MM.1S (cell line): ENCODE measurements around the gene SULT1C4.

ENCODE experiments used
- DNase-seq: peaks from one replicate; pipeline ENCODE4 v3.0.0-alpha.2; 2015
- H2AFZ ChIP-seq: fragments of 300-600 bp; sonication (generic); 2 replicates; pipeline ENCODE4 v1.6.0; 2016; ENCODE audit warnings: antibody characterized with exemption, low read length
- H3F3A ChIP-seq: fragments of 300-600 bp; sonication (generic); 2 replicates; pipeline ENCODE4 v1.6.1; 2016; ENCODE audit warnings: mild to moderate bottlenecking, antibody characterized with exemption, low read length, moderate library complexity, mixed read lengths; ENCODE audit not compliant: insufficient read depth
- H3K27ac ChIP-seq: fragments of 300-600 bp; sonication (generic); 2 replicates; pipeline ENCODE4 v1.5.1; 2016; ENCODE audit warnings: mild to moderate bottlenecking, low read length
- H3K27me3 ChIP-seq: fragments of 300-600 bp; sonication (generic); replicated peaks from 2 replicates; pipeline ENCODE4 v1.6.0; 2016; ENCODE audit warnings: low read length; ENCODE audit not compliant: insufficient read depth
- H3K36me3 ChIP-seq: fragments of 300-600 bp; sonication (generic); replicated peaks from 2 replicates; pipeline ENCODE4 v1.6.1; 2016; ENCODE audit warnings: mild to moderate bottlenecking, low read length, mixed read lengths; ENCODE audit not compliant: insufficient read depth
- H3K4me1 ChIP-seq: fragments of 300-600 bp; sonication (generic); 2 replicates; pipeline ENCODE4 v1.6.1; 2016; ENCODE audit warnings: low read length, mixed read lengths
- H3K4me2 ChIP-seq: fragments of 300-600 bp; sonication (generic); 2 replicates; pipeline ENCODE4 v1.6.0; 2016; ENCODE audit warnings: low read depth, low read length
- H3K4me3 ChIP-seq: fragments of 300-600 bp; sonication (generic); 2 replicates; pipeline ENCODE4 v1.5.1; 2016; ENCODE audit warnings: low read length, mixed read lengths
- H3K79me2 ChIP-seq: fragments of 300-600 bp; sonication (generic); 2 replicates; pipeline ENCODE4 v1.6.1; 2016; ENCODE audit warnings: mixed run types, low read length, mixed read lengths
- H3K9ac ChIP-seq: fragments of 300-600 bp; sonication (generic); 2 replicates; pipeline ENCODE4 v1.6.1; 2016; ENCODE audit warnings: low read length, mixed read lengths
- H3K9me2 ChIP-seq: fragments of 300-600 bp; sonication (generic); replicated peaks from 2 replicates; pipeline ENCODE4 v1.6.1; 2016; ENCODE audit warnings: mild to moderate bottlenecking, low read length, mixed read lengths; ENCODE audit not compliant: insufficient read depth
- H3K9me3 ChIP-seq: fragments of 300-600 bp; sonication (generic); replicated peaks from 2 replicates; pipeline ENCODE4 v1.6.1; 2016; ENCODE audit warnings: mild to moderate bottlenecking, low read length, mixed read lengths; ENCODE audit not compliant: insufficient read depth
- H4K20me1 ChIP-seq: fragments of 300-600 bp; sonication (generic); 2 replicates; pipeline ENCODE4 v1.6.1; 2016; ENCODE audit warnings: mild to moderate bottlenecking, low read length, moderate library complexity, mixed read lengths; ENCODE audit not compliant: insufficient read depth
- CTCF ChIP-seq: fragments of 300-600 bp; sonication (generic); IDR thresholded peaks from 2 replicates; pipeline ENCODE4 v1.5.1; 2016; ENCODE audit warnings: antibody characterized with exemption, low read length, mixed read lengths
- EZH2 ChIP-seq: fragments of 300-600 bp; sonication (generic); optimal IDR thresholded peaks from 2 replicates; pipeline ENCODE3; 2017; ENCODE audit warnings: low read depth, mild to moderate bottlenecking, antibody characterized with exemption, low read length, mixed read lengths
- EZH2phosphoT487 ChIP-seq: fragments of 300-600 bp; sonication (generic); IDR thresholded peaks from 2 replicates; pipeline ENCODE4 v1.6.1; 2018; ENCODE audit warnings: antibody characterized with exemption, low read length

Gene SULT1C4

GRCh38 chr2:108345951-108346350 lies 31.8 kb upstream of the SULT1C4 start:
- Histone ChIP-seq H3F3A (no peaks in the 10 kb centered on the region), H3K79me2 (no peaks in the 10 kb centered on the region), H2AFZ (no peak overlapping the region; the same call in 1 of the 2 replicates), H3K36me3 (no peaks in the 10 kb centered on the region), H3K9ac (no peak overlapping the region), H3K9me3 (no peaks in the 10 kb centered on the region), H3K4me1 (no peaks in the 10 kb centered on the region), H3K27ac (no peak overlapping the region), H4K20me1 (no peaks in the 10 kb centered on the region), H3K4me2 (no peak overlapping the region), H3K4me3 (no peak overlapping the region), H3K9me2 (no peaks in the 10 kb centered on the region), H3K27me3 (no peaks in the 10 kb centered on the region)
- TF ChIP-seq CTCF = no peak
- no peak for DNase-seq

- DNase-seq = no peak
- Histone ChIP-seq H3K9me2 (no peaks in the 10 kb centered on the region), H3K9ac (no peak overlapping the region), H3F3A (no peaks in the 10 kb centered on the region), H3K9me3 (no peaks in the 10 kb centered on the region), H4K20me1 (no peaks in the 10 kb centered on the region), H3K4me3 (no peak overlapping the region), H3K36me3 (no peaks in the 10 kb centered on the region), H3K4me2 (no peak overlapping the region), H3K27me3 (no peaks in the 10 kb centered on the region), H2AFZ (no peak overlapping the region), H3K27ac (no peak overlapping the region), H3K79me2 (no peaks in the 10 kb centered on the region), H3K4me1 (no peaks in the 10 kb centered on the region)
- TF ChIP-seq EZH2 (no peak), CTCF (no peak), EZH2phosphoT487 (no peak)
Observed at GRCh38 chr2:108346827-108347226, 30.9 kb upstream of the SULT1C4 start.

- Histone ChIP-seq H3K27me3 (no peaks in the 10 kb centered on the region), H3K4me1 (no peaks in the 10 kb centered on the region), H4K20me1 (no peaks in the 10 kb centered on the region), H2AFZ (no peak overlapping the region), H3K36me3 (no peaks in the 10 kb centered on the region), H3K9me3 (no peaks in the 10 kb centered on the region), H3K9me2 (no peaks in the 10 kb centered on the region), H3K9ac (no peak overlapping the region), H3K4me3 (no peak overlapping the region), H3F3A (no peaks in the 10 kb centered on the region), H3K27ac (no peak overlapping the region), H3K79me2 (no peaks in the 10 kb centered on the region), H3K4me2 (no peak overlapping the region)
- no peak for DNase-seq
- TF ChIP-seq CTCF (no peak), EZH2 (no peak), EZH2phosphoT487 (no peak)
Observed at GRCh38 chr2:108347786-108348185, 30.0 kb upstream of the SULT1C4 start.
